Liver (tissue), 9 donors: ENCODE data around the gene HDAC8. TPM values are rescaled to one million over a fixed set of nuclear protein-coding genes. Genes with fewer than 3 reads are reported as not detected.

Experiments
- DNase-seq: peaks from one replicate; pipeline ENCODE4 v3.0.0-alpha.2; 2017; ENCODE audit warnings: low spot score
- H3K27ac ChIP-seq, 2 donors: one replicate each; pipeline ENCODE4 v1.7.0; 2013; ENCODE audit warnings: inconsistent platforms in 2 of 2, low read length in 2 of 2, control low read depth in 1 of 2, low read depth in 1 of 2, mild to moderate bottlenecking in 1 of 2
- H3K27me3 ChIP-seq, 4 donors: one replicate each; pipeline versions ENCODE4 v1.6.1 to v1.7.0; 2013; ENCODE audit warnings: low read length in 3 of 4, inconsistent platforms in 1 of 4, mild to moderate bottlenecking in 1 of 4, moderate library complexity in 1 of 4; ENCODE audit not compliant: control insufficient read depth in 4 of 4, insufficient read depth in 4 of 4
- H3K36me3 ChIP-seq, 4 donors: one replicate each; pipeline versions ENCODE4 v1.6.1 to v1.7.0; 2013; ENCODE audit warnings: low read length in 3 of 4, mild to moderate bottlenecking in 3 of 4, low read depth in 1 of 4, moderate library complexity in 1 of 4; ENCODE audit not compliant: control insufficient read depth in 4 of 4, insufficient read depth in 3 of 4
- H3K4me1 ChIP-seq, 4 donors: one replicate each; pipeline versions ENCODE4 v1.6.1 to v1.7.0; 2013; ENCODE audit warnings: low read length in 3 of 4, mild to moderate bottlenecking in 3 of 4, moderate library complexity in 1 of 4; ENCODE audit not compliant: control insufficient read depth in 4 of 4, insufficient read depth in 4 of 4
- H3K4me3 ChIP-seq, 3 donors: one replicate each; pipeline versions ENCODE4 v1.6.1 to v1.7.0; 2013; ENCODE audit warnings: low read length in 3 of 3, control low read depth in 1 of 3, low read depth in 1 of 3, mild to moderate bottlenecking in 1 of 3
- H3K9ac ChIP-seq, 2 donors: one replicate each; pipeline ENCODE4 v1.7.0; 2013; ENCODE audit warnings: low read length in 2 of 2, mild to moderate bottlenecking in 2 of 2, moderate library complexity in 2 of 2, control low read depth in 1 of 2, low read depth in 1 of 2
- H3K9me3 ChIP-seq, 4 donors: one replicate each; pipeline versions ENCODE4 v1.6.1 to v1.7.0; 2013; ENCODE audit warnings: low read length in 3 of 4; ENCODE audit not compliant: control insufficient read depth in 4 of 4
- FOXA2 ChIP-seq: IDR thresholded peaks from 2 replicates; pipeline ENCODE4 v1.6.1; 2016; ENCODE audit warnings: antibody characterized with exemption
- GABPA ChIP-seq, 2 donors: IDR thresholded peaks in 1 of 2; conservative IDR thresholded peaks in 1 of 2; 2 replicates each; pipeline ENCODE4 v1.6.1; 2016; ENCODE audit warnings: antibody characterized with exemption in 2 of 2, mild to moderate bottlenecking in 1 of 2, moderate library complexity in 1 of 2
- HNF4A ChIP-seq, 2 donors: conservative IDR thresholded peaks; 2 replicates each; pipeline ENCODE4 v1.6.1; 2016; ENCODE audit warnings: antibody characterized with exemption in 2 of 2, mild to moderate bottlenecking in 2 of 2
- RAD21 ChIP-seq, 2 donors: IDR thresholded peaks; 2 replicates each; pipeline ENCODE4 v1.6.1; 2016; ENCODE audit warnings: antibody characterized with exemption in 2 of 2, mild to moderate bottlenecking in 2 of 2
- RXRA ChIP-seq, 2 donors: IDR thresholded peaks; 2 replicates each; pipeline ENCODE4 v1.6.1; 2017 to 2018; ENCODE audit warnings: antibody characterized with exemption in 2 of 2, mild to moderate bottlenecking in 1 of 2
- SP1 ChIP-seq: IDR thresholded peaks from 2 replicates; pipeline ENCODE4 v1.6.1; 2018; ENCODE audit warnings: antibody characterized with exemption, mild to moderate bottlenecking
- WGBS: extraction: QIAGEN DNeasy Blood & Tissue Kit; methylation state at CpG from one replicate; pipeline ENCODE4 v1.1.7; 2013; 5-methylcytosine and 5-hydroxymethylcytosine counted together
- polyA plus RNA-seq, 2 donors: library from polyadenylated mRNA; stranded (reverse) in 1 of 2; unstranded in 1 of 2; fragments of 200-250 nt in 1 of 2; fragments of >200 nt in 1 of 2; fragmentation: Nextera tagmentation in 1 of 2; extraction: Ambion mirVana in 1 of 2; gene quantifications; one replicate each; pipeline versions ENCODE4 v1.2.1 to v1.2.3, GENCODE V29; 2013 to 2015
- total RNA-seq, 2 donors: library from RNA; depleted of rRNA; stranded (reverse); fragments of >200 nt; gene quantifications; one replicate each; pipeline ENCODE4 v1.2.3, GENCODE V29; 2014
- TF ChIP-seq, protein P1 (sequence below): IDR thresholded peaks from 2 replicates; pipeline ENCODE4 v1.6.1; 2016; ENCODE audit warnings: antibody characterized with exemption
- TF ChIP-seq, protein P2 (sequence below): IDR thresholded peaks from 2 replicates; pipeline ENCODE4 v1.6.1; 2016; ENCODE audit warnings: antibody characterized with exemption, mild to moderate bottlenecking
- TF ChIP-seq, protein P3 (sequence below): IDR thresholded peaks from 2 replicates; pipeline ENCODE4 v1.6.1; 2016; ENCODE audit warnings: antibody characterized with exemption
- TF ChIP-seq, protein P4 (sequence below): fragments of 150-350 bp; IDR thresholded peaks from 2 replicates; pipeline ENCODE4 v1.5.1; 2017; ENCODE audit warnings: improper control_type of control experiment, low read depth, low read length; ENCODE audit not compliant: missing input control
- donor health status: healthy.
- donor health status: healthy.
- donor health status: healthy.
- donor health status: healthy.
- donor health status: healthy.

The HDAC8 gene
- total and polyA plus RNA-seq, 4 donors: 11.1 to 30.4 (median 14.0) TPM

DNA sequence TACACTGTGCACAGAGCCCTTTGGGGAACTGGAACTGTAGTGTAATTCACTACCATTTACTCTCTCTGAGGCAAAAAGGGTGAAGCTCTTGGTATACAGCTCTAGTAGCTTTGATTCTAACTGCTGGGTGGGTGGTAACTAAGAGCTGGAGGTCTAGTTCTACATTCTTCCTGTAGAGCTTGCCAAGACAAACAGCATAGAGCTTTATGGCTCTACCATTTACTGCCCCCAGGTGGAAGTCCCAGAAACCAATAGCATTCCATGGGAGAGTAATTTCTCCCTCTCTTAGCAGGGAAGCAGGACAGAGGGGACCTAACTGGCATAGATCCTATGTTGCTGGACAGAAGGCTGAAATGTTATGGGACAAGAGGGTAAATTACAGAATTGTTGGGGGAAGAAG is 26.7 kb downstream of the HDAC8 start:
- TF ChIP-seq, protein P1, sequence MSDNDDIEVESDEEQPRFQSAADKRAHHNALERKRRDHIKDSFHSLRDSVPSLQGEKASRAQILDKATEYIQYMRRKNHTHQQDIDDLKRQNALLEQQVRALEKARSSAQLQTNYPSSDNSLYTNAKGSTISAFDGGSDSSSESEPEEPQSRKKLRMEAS: no peak
- TF ChIP-seq SP1 (no peak), HNF4A (conservative IDR thresholded peaks at IDR 0.05) (no peak), GABPA (IDR thresholded peaks at IDR 0.05 in 1 of 2, conservative IDR thresholded peaks at IDR 0.05 in 1 of 2) (no peak), RAD21 (IDR thresholded peaks at IDR 0.05) (peak; percentile 12 to 33), FOXA2 (no peak)
- H3K9ac ChIP-seq: no peak overlapping the region
- H3K4me1 ChIP-seq: no peaks in the 10 kb centered on the region
- H3K27me3 ChIP-seq: no peaks in the 10 kb centered on the region
- DNase-seq: no peak
- no peaks in the 10 kb centered on the region for H3K36me3 ChIP-seq
- no peak overlapping the region for H3K4me3 ChIP-seq
- no peak overlapping the region for H3K27ac ChIP-seq
- no peaks in the 10 kb centered on the region for H3K9me3 ChIP-seq

DNA sequence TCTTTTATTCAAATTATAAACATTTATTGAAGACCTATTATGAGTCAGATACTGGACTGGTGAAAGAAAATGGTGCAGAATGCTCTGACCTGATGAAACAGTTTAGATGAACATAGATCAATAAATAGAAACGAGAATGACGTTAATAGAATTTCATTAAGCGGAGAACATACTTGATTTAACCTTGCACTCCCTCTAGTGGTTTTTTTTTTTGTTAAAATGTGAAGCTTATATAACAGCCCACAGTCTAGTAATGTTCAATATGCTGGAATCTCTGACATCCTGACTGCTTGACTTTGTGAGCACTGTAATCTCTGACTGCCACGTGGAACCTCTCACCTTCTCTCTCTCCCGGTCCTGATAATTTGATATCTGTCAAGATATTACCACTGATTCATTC is 32.3 kb downstream of the HDAC8 start:
- TF ChIP-seq RXRA (IDR thresholded peaks at IDR 0.05): peak in 1 of 2 donors; percentile 14
- TF ChIP-seq, protein P2, sequence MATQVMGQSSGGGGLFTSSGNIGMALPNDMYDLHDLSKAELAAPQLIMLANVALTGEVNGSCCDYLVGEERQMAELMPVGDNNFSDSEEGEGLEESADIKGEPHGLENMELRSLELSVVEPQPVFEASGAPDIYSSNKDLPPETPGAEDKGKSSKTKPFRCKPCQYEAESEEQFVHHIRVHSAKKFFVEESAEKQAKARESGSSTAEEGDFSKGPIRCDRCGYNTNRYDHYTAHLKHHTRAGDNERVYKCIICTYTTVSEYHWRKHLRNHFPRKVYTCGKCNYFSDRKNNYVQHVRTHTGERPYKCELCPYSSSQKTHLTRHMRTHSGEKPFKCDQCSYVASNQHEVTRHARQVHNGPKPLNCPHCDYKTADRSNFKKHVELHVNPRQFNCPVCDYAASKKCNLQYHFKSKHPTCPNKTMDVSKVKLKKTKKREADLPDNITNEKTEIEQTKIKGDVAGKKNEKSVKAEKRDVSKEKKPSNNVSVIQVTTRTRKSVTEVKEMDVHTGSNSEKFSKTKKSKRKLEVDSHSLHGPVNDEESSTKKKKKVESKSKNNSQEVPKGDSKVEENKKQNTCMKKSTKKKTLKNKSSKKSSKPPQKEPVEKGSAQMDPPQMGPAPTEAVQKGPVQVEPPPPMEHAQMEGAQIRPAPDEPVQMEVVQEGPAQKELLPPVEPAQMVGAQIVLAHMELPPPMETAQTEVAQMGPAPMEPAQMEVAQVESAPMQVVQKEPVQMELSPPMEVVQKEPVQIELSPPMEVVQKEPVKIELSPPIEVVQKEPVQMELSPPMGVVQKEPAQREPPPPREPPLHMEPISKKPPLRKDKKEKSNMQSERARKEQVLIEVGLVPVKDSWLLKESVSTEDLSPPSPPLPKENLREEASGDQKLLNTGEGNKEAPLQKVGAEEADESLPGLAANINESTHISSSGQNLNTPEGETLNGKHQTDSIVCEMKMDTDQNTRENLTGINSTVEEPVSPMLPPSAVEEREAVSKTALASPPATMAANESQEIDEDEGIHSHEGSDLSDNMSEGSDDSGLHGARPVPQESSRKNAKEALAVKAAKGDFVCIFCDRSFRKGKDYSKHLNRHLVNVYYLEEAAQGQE: no peak
- TF ChIP-seq HNF4A (conservative IDR thresholded peaks at IDR 0.05): peak in 1 of 2 donors; percentile 22
- TF ChIP-seq, protein P3, sequence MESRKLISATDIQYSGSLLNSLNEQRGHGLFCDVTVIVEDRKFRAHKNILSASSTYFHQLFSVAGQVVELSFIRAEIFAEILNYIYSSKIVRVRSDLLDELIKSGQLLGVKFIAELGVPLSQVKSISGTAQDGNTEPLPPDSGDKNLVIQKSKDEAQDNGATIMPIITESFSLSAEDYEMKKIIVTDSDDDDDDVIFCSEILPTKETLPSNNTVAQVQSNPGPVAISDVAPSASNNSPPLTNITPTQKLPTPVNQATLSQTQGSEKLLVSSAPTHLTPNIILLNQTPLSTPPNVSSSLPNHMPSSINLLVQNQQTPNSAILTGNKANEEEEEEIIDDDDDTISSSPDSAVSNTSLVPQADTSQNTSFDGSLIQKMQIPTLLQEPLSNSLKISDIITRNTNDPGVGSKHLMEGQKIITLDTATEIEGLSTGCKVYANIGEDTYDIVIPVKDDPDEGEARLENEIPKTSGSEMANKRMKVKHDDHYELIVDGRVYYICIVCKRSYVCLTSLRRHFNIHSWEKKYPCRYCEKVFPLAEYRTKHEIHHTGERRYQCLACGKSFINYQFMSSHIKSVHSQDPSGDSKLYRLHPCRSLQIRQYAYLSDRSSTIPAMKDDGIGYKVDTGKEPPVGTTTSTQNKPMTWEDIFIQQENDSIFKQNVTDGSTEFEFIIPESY: no peak
- TF ChIP-seq, protein P4, sequence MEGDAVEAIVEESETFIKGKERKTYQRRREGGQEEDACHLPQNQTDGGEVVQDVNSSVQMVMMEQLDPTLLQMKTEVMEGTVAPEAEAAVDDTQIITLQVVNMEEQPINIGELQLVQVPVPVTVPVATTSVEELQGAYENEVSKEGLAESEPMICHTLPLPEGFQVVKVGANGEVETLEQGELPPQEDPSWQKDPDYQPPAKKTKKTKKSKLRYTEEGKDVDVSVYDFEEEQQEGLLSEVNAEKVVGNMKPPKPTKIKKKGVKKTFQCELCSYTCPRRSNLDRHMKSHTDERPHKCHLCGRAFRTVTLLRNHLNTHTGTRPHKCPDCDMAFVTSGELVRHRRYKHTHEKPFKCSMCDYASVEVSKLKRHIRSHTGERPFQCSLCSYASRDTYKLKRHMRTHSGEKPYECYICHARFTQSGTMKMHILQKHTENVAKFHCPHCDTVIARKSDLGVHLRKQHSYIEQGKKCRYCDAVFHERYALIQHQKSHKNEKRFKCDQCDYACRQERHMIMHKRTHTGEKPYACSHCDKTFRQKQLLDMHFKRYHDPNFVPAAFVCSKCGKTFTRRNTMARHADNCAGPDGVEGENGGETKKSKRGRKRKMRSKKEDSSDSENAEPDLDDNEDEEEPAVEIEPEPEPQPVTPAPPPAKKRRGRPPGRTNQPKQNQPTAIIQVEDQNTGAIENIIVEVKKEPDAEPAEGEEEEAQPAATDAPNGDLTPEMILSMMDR: peak; percentile 43
- peak; percentile 74 to 82 for TF ChIP-seq RAD21 (IDR thresholded peaks at IDR 0.05)
- H3K27ac ChIP-seq: no peak overlapping the region
- H3K36me3 ChIP-seq: no peaks in the 10 kb centered on the region
- H3K4me1 ChIP-seq: peaks cover 0 to 2% (median 0%) of the 10 kb centered on the region in 4 donors
- DNase-seq: no peak
- no peak overlapping the region for H3K9ac ChIP-seq
- H3K9me3 ChIP-seq: no peaks in the 10 kb centered on the region
- no peak overlapping the region for H3K4me3 ChIP-seq
- 6% methylated on average over 5 of the region's 5 CpGs for WGBS
- no peaks in the 10 kb centered on the region for H3K27me3 ChIP-seq
